ENCODE measurements around the gene B3GNT7.

Gene B3GNT7

DNA sequence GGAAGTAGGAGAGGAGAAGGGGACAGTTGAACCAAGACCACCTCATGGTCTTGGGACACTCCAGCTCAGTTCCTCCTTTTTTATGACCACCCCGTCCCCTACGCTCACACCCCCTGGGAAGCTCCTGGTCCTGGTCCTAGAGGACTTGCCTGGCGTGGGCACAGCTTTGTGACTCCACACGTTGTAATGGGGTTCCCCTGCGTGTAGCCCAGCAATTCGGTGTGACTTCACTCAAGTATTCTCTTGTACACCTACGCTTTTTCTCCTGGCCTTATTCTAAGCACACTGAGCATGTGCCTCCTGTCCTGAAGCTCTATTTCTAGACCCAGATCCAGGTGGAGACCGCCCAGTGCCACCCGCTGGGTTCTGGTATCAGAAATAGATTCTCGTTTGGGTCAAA, 36.1 kb upstream of the B3GNT7 start:
- Histone ChIP-seq H3K4me3 (ENCODE audit: low read length) (no peak overlapping the region), H3K4me1 (ENCODE audit: insufficient read depth, low read length) (no peaks in the 10 kb centered on the region), H3K9me3 (ENCODE audit: low read length) (no peaks in the 10 kb centered on the region), H3K36me3 (ENCODE audit: insufficient read depth, low read length) (peaks cover 16% of the 10 kb centered on the region), H2AFZ (ENCODE audit: low read depth, low read length) (no peak overlapping the region), H3K27me3 (ENCODE audit: insufficient read depth, low read length) (no peaks in the 10 kb centered on the region)

DNA sequence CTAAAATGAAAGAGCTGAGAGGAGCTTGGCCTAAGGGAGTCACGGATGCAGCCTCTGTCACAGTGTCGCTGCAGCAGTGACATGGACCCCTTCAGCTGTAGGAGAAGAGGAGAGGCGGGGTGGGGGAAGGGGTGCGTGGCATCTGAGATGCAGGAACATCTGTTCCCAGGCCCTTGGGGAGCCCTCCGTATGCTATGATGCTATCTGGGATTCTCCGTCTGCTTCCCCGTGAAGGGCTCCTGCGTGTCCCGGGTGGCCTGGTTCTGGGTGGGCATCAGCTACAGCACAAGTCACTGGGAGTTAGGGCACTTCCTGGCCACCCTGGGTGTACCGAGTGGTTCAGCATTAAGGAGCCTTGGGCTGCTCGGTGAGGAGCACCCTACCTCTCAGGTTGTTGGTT, 35.6 kb upstream of the B3GNT7 start:
- H3K4me3 ChIP-seq (ENCODE audit: low read length): no peak overlapping the region
- no peak overlapping the region for H2AFZ ChIP-seq (ENCODE audit: low read depth, low read length)
- H3K36me3 ChIP-seq (ENCODE audit: insufficient read depth, low read length): peaks cover 16% of the 10 kb centered on the region
- H3K27me3 ChIP-seq (ENCODE audit: insufficient read depth, low read length): no peaks in the 10 kb centered on the region
- no peaks in the 10 kb centered on the region for H3K9me3 ChIP-seq (ENCODE audit: low read length)
- H3K4me1 ChIP-seq (ENCODE audit: insufficient read depth, low read length): no peaks in the 10 kb centered on the region

GRCh38 chr2:231360401-231360800, 35.1 kb upstream of the B3GNT7 start:
- no peaks in the 10 kb centered on the region for H3K4me1 ChIP-seq (ENCODE audit: insufficient read depth, low read length)
- no peak overlapping the region for H2AFZ ChIP-seq (ENCODE audit: low read depth, low read length)
- H3K9me3 ChIP-seq (ENCODE audit: low read length): no peaks in the 10 kb centered on the region
- peaks cover 16% of the 10 kb centered on the region for H3K36me3 ChIP-seq (ENCODE audit: insufficient read depth, low read length)
- no peak overlapping the region for H3K4me3 ChIP-seq (ENCODE audit: low read length)
- H3K27me3 ChIP-seq (ENCODE audit: insufficient read depth, low read length): no peaks in the 10 kb centered on the region

DNA sequence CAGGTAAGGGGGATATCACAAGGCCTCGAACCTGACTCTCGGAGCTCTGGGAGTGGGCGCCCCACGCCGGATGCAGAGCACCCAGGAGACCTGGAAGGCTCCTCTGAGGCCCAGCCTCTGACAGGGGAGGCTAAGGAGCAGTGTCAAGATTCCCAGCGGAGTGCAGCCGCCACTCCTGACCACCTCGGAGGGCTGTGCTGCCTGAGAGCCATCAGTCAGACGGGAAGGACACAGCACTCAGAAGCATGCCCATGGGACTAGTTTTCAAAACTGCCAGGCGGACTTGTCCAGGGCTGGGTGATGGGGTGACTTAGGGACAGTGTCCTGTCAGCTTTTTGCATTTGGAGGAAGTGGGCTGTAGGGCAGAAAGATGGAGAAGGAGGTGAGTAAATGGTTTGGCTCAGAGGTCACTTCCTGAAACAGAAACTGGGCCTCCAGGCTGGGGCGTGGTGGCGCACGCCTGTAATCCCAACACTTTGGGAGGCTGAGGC, 34.6 kb upstream of the B3GNT7 start:
- H3K4me3 ChIP-seq (ENCODE audit: low read length): no peak overlapping the region
- H3K9me3 ChIP-seq (ENCODE audit: low read length): no peaks in the 10 kb centered on the region
- H2AFZ ChIP-seq (ENCODE audit: low read depth, low read length): no peak overlapping the region
- no peaks in the 10 kb centered on the region for H3K27me3 ChIP-seq (ENCODE audit: insufficient read depth, low read length)
- H3K36me3 ChIP-seq (ENCODE audit: insufficient read depth, low read length): peaks cover 16% of the 10 kb centered on the region
- H3K4me1 ChIP-seq (ENCODE audit: insufficient read depth, low read length): no peaks in the 10 kb centered on the region

DNA sequence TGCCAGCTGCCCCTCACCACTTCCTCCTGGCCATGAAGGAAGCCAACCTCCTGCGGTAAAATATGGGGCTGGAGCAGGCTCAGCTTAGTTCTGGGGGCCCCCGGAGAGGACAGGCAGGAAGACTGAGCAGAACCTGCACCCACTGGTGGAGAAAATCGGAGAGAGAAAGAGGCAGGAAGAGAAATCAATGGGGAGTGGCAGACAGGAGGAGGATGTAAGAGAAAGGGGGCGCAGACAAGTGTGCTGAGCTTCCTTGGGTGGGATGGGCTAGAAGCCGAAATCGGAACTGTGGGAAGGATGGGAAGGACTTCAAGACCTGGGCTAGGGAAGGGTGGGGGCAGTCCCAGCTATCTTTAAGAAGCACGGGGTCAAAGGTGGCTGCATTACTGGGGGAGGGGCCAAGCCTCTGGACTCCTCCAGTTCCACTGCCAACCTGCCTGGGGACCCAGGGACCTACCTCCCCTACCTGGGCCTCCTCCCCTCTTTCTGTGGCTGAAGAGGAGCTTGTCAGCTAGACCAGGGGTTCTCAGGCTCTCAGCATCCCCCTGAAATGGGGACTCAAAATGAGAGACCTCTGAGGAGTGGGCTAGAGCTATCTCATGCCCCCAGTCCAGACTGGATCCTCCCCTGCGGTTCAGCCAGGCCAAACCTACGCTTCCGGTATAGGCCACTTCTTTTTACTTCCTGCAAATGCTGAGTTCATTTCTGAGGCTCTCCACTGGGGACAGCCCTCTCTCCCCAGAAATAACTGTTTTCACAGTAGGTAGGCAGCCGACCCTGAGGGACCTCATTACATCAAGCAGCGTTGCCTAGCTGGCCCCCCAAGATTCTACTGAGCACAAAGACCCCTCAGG, 33.6 kb upstream of the B3GNT7 start:
- Histone ChIP-seq H2AFZ (ENCODE audit: low read depth, low read length) (no peak overlapping the region), H3K9me3 (ENCODE audit: low read length) (no peaks in the 10 kb centered on the region), H3K4me3 (ENCODE audit: low read length) (no peak overlapping the region), H3K36me3 (ENCODE audit: insufficient read depth, low read length) (peaks cover 16% of the 10 kb centered on the region), H3K27me3 (ENCODE audit: insufficient read depth, low read length) (no peaks in the 10 kb centered on the region), H3K4me1 (ENCODE audit: insufficient read depth, low read length) (no peaks in the 10 kb centered on the region)

GRCh38 chr2:231362555-231363184, 32.8 kb upstream of the B3GNT7 start:
- Histone ChIP-seq H3K9me3 (ENCODE audit: low read length) (no peaks in the 10 kb centered on the region), H2AFZ (ENCODE audit: low read depth, low read length) (no peak overlapping the region), H3K36me3 (ENCODE audit: insufficient read depth, low read length) (peaks cover 16% of the 10 kb centered on the region), H3K27me3 (ENCODE audit: insufficient read depth, low read length) (no peaks in the 10 kb centered on the region), H3K4me1 (ENCODE audit: insufficient read depth, low read length) (no peaks in the 10 kb centered on the region), H3K4me3 (ENCODE audit: low read length) (no peak overlapping the region)

DNA sequence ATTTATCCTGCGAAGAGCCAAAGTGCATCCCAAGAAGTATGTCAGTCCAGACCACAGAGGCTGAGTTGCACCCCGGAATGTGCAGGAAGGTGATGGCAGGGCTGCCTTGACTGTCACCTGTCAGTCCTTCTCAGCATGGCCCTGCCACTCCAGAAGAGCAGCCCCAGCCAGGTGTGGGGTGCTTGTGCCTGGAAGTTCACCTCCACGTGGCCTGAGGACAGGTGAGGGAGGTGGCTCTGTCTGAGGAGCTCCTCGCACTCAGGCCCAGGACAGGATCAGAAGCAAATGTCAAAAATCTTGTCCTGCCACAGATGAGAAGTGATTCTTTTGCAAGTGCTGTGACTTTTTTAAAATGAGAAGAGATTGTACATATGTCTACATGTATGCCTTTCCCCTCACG, 31.4 kb upstream of the B3GNT7 start:
- Histone ChIP-seq H3K36me3 (ENCODE audit: insufficient read depth, low read length) (peaks cover 16% of the 10 kb centered on the region), H3K9me3 (ENCODE audit: low read length) (no peaks in the 10 kb centered on the region), H2AFZ (ENCODE audit: low read depth, low read length) (no peak overlapping the region), H3K4me1 (ENCODE audit: insufficient read depth, low read length) (no peaks in the 10 kb centered on the region), H3K27me3 (ENCODE audit: insufficient read depth, low read length) (no peaks in the 10 kb centered on the region), H3K4me3 (ENCODE audit: low read length) (no peak overlapping the region)

DNA sequence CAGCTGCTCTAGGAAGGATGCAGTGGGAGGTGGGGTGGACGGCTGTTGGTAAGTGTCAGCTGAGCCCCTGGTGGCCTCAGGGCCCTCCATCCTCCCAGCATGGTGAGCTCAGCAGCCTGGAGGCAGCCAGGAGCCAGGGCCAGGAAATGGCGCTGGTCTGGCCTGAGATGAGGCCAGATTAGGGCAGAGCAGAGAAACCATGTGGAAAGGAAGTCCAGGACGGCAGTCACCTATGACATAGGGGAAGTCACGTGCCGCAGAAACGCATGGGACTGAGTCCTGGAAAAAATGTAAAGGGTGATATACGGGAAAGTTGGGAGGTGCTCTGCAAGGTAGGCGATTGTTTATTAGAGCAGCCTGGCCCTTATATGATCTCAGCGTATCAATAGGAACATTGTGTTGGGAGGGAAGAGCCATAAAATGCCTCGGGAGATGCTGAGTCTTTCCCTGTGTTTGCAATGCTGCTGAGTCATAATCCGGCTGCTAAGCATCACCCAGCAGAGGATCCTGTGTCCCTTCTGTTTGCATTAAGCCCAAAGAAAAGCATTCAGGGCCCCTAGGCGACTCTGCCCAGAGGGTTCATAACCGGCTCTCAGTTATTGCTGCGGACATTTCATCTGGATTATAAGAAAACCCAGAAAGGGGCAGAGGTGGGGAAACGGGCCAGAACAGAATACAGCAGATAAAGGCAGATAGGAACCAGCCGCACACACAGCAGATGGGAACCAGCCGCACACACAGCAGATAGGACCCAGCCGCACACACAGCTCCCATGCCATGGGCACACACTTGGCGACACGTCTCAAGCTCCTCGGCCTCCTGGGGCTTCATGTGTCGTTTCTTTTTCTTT, 30.3 kb upstream of the B3GNT7 start:
- no peaks in the 10 kb centered on the region for H3K9me3 ChIP-seq (ENCODE audit: low read length)
- H3K27me3 ChIP-seq (ENCODE audit: insufficient read depth, low read length): no peaks in the 10 kb centered on the region
- no peaks in the 10 kb centered on the region for H3K4me1 ChIP-seq (ENCODE audit: insufficient read depth, low read length)
- H3K4me3 ChIP-seq (ENCODE audit: low read length): no peak overlapping the region
- no peak overlapping the region for H2AFZ ChIP-seq (ENCODE audit: low read depth, low read length)
- peaks cover 16% of the 10 kb centered on the region for H3K36me3 ChIP-seq (ENCODE audit: insufficient read depth, low read length)

GRCh38 chr2:231367178-231367577, 28.3 kb upstream of the B3GNT7 start:
- no peak overlapping the region for H3K4me3 ChIP-seq (ENCODE audit: low read length)
- H2AFZ ChIP-seq (ENCODE audit: low read depth, low read length): no peak overlapping the region
- peaks cover 4% of the 10 kb centered on the region for H3K36me3 ChIP-seq (ENCODE audit: insufficient read depth, low read length)
- no peaks in the 10 kb centered on the region for H3K9me3 ChIP-seq (ENCODE audit: low read length)
- no peaks in the 10 kb centered on the region for H3K4me1 ChIP-seq (ENCODE audit: insufficient read depth, low read length)
- H3K27me3 ChIP-seq (ENCODE audit: insufficient read depth, low read length): no peaks in the 10 kb centered on the region

GRCh38 chr2:231369580-231370428, 25.7 kb upstream of the B3GNT7 start:
- no peaks in the 10 kb centered on the region for H3K9me3 ChIP-seq (ENCODE audit: low read length)
- H2AFZ ChIP-seq (ENCODE audit: low read depth, low read length): no peak overlapping the region
- H3K27me3 ChIP-seq (ENCODE audit: insufficient read depth, low read length): no peaks in the 10 kb centered on the region
- H3K36me3 ChIP-seq (ENCODE audit: insufficient read depth, low read length): no peaks in the 10 kb centered on the region
- H3K4me3 ChIP-seq (ENCODE audit: low read length): no peak overlapping the region
- H3K4me1 ChIP-seq (ENCODE audit: insufficient read depth, low read length): no peaks in the 10 kb centered on the region

DNA sequence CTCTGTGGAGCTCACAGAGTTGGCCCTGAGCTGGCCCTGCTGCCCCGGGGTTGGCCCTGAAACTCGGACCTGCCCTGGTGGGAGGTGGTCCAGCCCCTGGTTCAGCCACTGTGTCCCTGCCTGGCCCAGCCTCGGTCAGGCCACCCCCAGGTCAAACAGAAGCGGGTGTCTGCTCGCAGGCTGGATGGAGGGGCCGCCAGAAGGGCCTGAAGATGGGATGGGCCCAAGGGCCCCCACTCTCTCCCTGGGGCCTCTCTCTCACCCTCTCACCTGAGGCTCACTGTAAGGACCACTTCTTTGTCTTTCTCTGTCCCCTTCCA, 25.1 kb upstream of the B3GNT7 start:
- Histone ChIP-seq H3K9me3 (ENCODE audit: low read length) (no peaks in the 10 kb centered on the region), H3K4me3 (ENCODE audit: low read length) (no peak overlapping the region), H3K36me3 (ENCODE audit: insufficient read depth, low read length) (no peaks in the 10 kb centered on the region), H3K27me3 (ENCODE audit: insufficient read depth, low read length) (no peaks in the 10 kb centered on the region), H2AFZ (ENCODE audit: low read depth, low read length) (no peak overlapping the region), H3K4me1 (ENCODE audit: insufficient read depth, low read length) (no peaks in the 10 kb centered on the region)

DNA sequence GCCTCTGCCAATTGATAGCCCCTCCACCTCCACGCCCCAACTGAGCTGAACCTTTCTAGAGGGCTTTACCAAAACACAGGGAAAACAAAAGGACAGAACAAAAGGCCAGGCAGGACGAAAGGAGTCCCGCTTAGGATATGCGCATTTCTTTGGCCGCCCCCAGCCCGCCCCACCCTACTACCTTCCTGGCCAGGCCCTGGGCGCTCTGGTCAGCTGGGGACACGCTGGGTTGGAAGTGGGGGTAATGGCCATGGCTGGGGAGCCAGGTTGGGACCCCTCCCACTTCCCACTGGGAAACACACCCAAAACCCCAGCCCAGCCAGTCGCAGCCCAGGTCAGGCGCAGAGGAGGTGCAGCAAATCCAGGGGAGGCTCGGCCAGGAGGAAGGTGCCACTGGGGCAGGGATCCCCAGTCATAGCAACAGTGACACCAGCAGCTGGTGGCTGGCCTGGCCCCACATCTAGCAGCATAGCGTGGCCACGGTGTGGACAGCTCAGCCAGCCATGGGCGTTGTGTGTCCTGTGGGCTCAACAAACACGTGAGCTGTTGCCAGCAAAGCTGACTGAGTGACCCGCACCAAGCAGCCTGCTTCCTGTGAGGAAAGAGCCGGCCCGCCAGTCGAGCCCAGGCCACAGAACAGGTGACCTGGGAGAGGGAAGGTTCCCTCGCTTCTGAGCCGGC, 24.6 kb upstream of the B3GNT7 start:
- Histone ChIP-seq H2AFZ (ENCODE audit: low read depth, low read length) (no peak overlapping the region), H3K36me3 (ENCODE audit: insufficient read depth, low read length) (no peaks in the 10 kb centered on the region), H3K4me1 (ENCODE audit: insufficient read depth, low read length) (no peaks in the 10 kb centered on the region), H3K4me3 (ENCODE audit: low read length) (no peak overlapping the region), H3K27me3 (ENCODE audit: insufficient read depth, low read length) (no peaks in the 10 kb centered on the region), H3K9me3 (ENCODE audit: low read length) (no peaks in the 10 kb centered on the region)

All from neuron (in vitro differentiated cells).